Neural progenitor cell (in vitro differentiated cells): ENCODE data around the gene STXBP4.

Source experiments
- EZH2 ChIP-seq: fragments of 200-600 bp; sonication (generic); IDR thresholded peaks from 2 replicates; pipeline ENCODE4 v1.6.1; 2017; ENCODE audit warnings: antibody characterized with exemption, mild to moderate bottlenecking, moderate library complexity
- EZH2phosphoT487 ChIP-seq: fragments of 200-600 bp; sonication (generic); IDR thresholded peaks from 2 replicates; pipeline ENCODE4 v1.6.1; 2017; ENCODE audit warnings: antibody characterized with exemption
- TF ChIP-seq, protein P1 (sequence below): fragments of 200-600 bp; sonication (generic); IDR thresholded peaks from 2 replicates; pipeline ENCODE4 v1.5.1; 2017; ENCODE audit warnings: antibody characterized with exemption, mild to moderate bottlenecking

- TF ChIP-seq, protein P1, sequence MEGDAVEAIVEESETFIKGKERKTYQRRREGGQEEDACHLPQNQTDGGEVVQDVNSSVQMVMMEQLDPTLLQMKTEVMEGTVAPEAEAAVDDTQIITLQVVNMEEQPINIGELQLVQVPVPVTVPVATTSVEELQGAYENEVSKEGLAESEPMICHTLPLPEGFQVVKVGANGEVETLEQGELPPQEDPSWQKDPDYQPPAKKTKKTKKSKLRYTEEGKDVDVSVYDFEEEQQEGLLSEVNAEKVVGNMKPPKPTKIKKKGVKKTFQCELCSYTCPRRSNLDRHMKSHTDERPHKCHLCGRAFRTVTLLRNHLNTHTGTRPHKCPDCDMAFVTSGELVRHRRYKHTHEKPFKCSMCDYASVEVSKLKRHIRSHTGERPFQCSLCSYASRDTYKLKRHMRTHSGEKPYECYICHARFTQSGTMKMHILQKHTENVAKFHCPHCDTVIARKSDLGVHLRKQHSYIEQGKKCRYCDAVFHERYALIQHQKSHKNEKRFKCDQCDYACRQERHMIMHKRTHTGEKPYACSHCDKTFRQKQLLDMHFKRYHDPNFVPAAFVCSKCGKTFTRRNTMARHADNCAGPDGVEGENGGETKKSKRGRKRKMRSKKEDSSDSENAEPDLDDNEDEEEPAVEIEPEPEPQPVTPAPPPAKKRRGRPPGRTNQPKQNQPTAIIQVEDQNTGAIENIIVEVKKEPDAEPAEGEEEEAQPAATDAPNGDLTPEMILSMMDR: no peak
- TF ChIP-seq EZH2: no peak
- no peak for TF ChIP-seq EZH2phosphoT487
Observed at GRCh38 chr17:55163408-55163807, 194.8 kb downstream of the STXBP4 start.
